Upper lobe of left lung (tissue), 6 donors: ENCODE results near the gene RIMS4. TPM values are rescaled to one million over a fixed set of nuclear protein-coding genes. Genes with fewer than 3 reads are reported as not detected.
A peak's percentile ranks its signal among the peaks of the same experiment; 100 is the strongest.

ENCODE experiments used
- ATAC-seq, 2 donors: fragments of 200-7000 bp; cut with Tn5 transposase; one replicate each; pipeline ENCODE4 v1.9.1; 2022; ENCODE audit warnings: mild to moderate bottlenecking in 2 of 2, moderate library complexity in 2 of 2; ENCODE audit not compliant: low FRiP score in 2 of 2
- DNase-seq, 2 donors: peaks; one replicate each; pipeline ENCODE4 v3.0.0-alpha.2; 2019 to 2020
- H3K27ac ChIP-seq, 4 donors: fragments of 200-600 bp; sonication (generic); one replicate each; pipeline ENCODE4 v1.5.1; 2016 to 2019
- H3K27me3 ChIP-seq, 4 donors: fragments of 200-600 bp; sonication (generic); one replicate each; pipeline ENCODE4 v1.5.1; 2017 to 2019
- H3K36me3 ChIP-seq, 4 donors: fragments of 200-600 bp; sonication (generic); one replicate each; pipeline ENCODE4 v1.5.1; 2016 to 2019
- H3K4me1 ChIP-seq, 4 donors: fragments of 200-600 bp; sonication (generic); one replicate each; pipeline ENCODE4 v1.5.1; 2018 to 2019
- H3K4me3 ChIP-seq, 4 donors: fragments of 200-600 bp; sonication (generic); one replicate each; pipeline ENCODE4 v1.5.1; 2017 to 2019; ENCODE audit warnings: mild to moderate bottlenecking in 2 of 4, moderate library complexity in 1 of 4
- H3K9me3 ChIP-seq, 4 donors: fragments of 200-600 bp; sonication (generic); one replicate each; pipeline ENCODE4 v1.5.1; 2018 to 2019
- EP300 ChIP-seq, 4 donors: sonication (generic); formaldehyde crosslinking; IDR thresholded peaks; one replicate each; pipeline ENCODE4 v1.5.1; 2017; ENCODE audit warnings: antibody characterized with exemption in 4 of 4, control low read depth in 2 of 4
- POLR2A ChIP-seq, 4 donors: fragments of 450-650 bp; IDR thresholded peaks; one replicate each; pipeline ENCODE4 v1.5.1; 2016 to 2017; ENCODE audit warnings: antibody characterized with exemption in 4 of 4, mild to moderate bottlenecking in 2 of 4
- POLR2AphosphoS5 ChIP-seq, 2 donors: sonication (generic); formaldehyde crosslinking; IDR thresholded peaks; one replicate each; pipeline ENCODE4 v1.5.1; 2017; ENCODE audit warnings: antibody characterized with exemption in 2 of 2
- WGBS, 2 donors: methylation state at CpG; one replicate each; pipeline ENCODE4 v1.1.5; 2017 to 2018; 5-methylcytosine and 5-hydroxymethylcytosine counted together
- total RNA-seq, 6 donors: library from RNA; depleted of rRNA in 4 of 6; stranded (reverse); fragments of >200 nt in 4 of 6; gene quantifications; one replicate each; pipeline versions ENCODE4 v1.1.0 to v1.2.1, GENCODE V29; 2016 to 2021
- TF ChIP-seq, protein P1 (sequence below), 6 experiments: fragments of 450-650 bp in 4 of 6; fragments of 200-600 bp in 2 of 6; sonication (generic) in 2 of 6; IDR thresholded peaks; one replicate each; pipeline ENCODE4 v1.5.1; 2016 to 2019; ENCODE audit warnings: antibody characterized with exemption in 6 of 6
- donor health status: DM: no; HTN: no; CAD: no; lungs with moderate emphysema.
- donor health status: DM: no; HTN: yes; CAD: no; lungs with severe emphysema.

Gene RIMS4
- total RNA-seq, 6 donors from 2014 or later, result 1.0 to 2.2 (median 2.1) TPM

DNA sequence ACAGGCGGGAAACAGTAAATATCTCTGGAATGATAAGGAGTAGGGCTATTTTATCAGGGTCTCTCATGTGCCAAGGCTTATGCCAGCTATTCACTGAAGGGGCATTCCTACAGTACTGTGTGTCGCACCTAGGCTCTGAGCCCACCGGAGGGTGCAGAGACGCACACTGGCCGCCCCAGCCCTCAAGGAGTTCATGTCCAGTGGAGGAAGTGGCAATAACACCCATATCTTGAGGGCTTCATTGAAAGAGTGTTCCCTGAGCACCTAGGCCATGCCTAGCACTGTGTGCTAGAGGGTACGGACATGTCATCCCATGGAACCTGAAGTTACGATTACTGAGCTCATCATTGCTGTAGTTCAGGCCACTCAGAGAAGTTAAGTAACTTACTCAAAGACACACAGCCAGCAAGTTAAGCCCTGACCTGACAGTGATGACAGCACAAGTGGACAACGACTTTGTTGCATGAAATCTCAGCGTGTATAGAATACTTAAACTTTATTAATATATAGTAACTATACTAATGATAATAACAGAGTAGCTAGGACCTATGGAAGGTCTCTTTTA is 86.5 kb downstream of the RIMS4 start:
- 92 to 93% methylated on average over 9 of the region's 9 CpGs for WGBS, 2 donors
- Histone ChIP-seq H3K27ac (no peak overlapping the region), H3K9me3 (no peaks in the 10 kb centered on the region), H3K4me3 (no peak overlapping the region), H3K27me3 (no peaks in the 10 kb centered on the region), H3K36me3 (no peaks in the 10 kb centered on the region), H3K4me1 (peaks cover 8 to 28% (median 17%) of the 10 kb centered on the region in 4 donors)
- ATAC-seq (no peak), DNase-seq (no peak)
- TF ChIP-seq POLR2A (IDR thresholded peaks at IDR 0.05) (no peak), EP300 (IDR thresholded peaks at IDR 0.05) (no peak), POLR2AphosphoS5 (IDR thresholded peaks at IDR 0.05) (no peak)
- TF ChIP-seq, protein P1, sequence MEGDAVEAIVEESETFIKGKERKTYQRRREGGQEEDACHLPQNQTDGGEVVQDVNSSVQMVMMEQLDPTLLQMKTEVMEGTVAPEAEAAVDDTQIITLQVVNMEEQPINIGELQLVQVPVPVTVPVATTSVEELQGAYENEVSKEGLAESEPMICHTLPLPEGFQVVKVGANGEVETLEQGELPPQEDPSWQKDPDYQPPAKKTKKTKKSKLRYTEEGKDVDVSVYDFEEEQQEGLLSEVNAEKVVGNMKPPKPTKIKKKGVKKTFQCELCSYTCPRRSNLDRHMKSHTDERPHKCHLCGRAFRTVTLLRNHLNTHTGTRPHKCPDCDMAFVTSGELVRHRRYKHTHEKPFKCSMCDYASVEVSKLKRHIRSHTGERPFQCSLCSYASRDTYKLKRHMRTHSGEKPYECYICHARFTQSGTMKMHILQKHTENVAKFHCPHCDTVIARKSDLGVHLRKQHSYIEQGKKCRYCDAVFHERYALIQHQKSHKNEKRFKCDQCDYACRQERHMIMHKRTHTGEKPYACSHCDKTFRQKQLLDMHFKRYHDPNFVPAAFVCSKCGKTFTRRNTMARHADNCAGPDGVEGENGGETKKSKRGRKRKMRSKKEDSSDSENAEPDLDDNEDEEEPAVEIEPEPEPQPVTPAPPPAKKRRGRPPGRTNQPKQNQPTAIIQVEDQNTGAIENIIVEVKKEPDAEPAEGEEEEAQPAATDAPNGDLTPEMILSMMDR (IDR thresholded peaks at IDR 0.05), result no peak

DNA sequence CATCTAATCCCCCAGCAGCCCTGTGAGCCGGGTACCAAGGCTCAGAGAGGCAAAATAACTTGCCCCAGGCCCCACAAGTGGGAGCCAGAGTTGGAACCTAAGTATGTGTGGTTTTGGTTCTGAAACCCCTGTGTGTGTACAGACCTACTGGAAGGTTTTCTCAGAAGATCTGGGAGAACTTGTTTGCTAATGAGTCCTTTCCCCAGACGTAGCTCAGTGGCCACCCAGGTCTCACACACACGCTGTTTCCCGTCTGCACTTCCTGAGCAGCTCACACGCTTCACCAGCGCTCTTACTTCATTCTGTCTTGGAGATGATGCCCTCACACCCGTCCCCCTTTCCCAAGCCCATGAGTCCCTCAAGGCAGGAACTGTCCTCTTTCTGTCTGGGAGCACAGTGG is 87.0 kb downstream of the RIMS4 start:
- Histone ChIP-seq H3K9me3 (no peaks in the 10 kb centered on the region), H3K36me3 (no peaks in the 10 kb centered on the region), H3K27ac (no peak overlapping the region), H3K27me3 (no peaks in the 10 kb centered on the region), H3K4me1 (peaks cover 8 to 23% (median 15%) of the 10 kb centered on the region in 4 donors), H3K4me3 (no peak overlapping the region)
- DNase-seq (no peak), ATAC-seq (no peak)
- WGBS, 2 donors, result 60 to 64% methylated on average over 7 of the region's 7 CpGs
- no peak for TF ChIP-seq POLR2A (IDR thresholded peaks at IDR 0.05)
- TF ChIP-seq POLR2AphosphoS5 (IDR thresholded peaks at IDR 0.05), result no peak
- TF ChIP-seq, protein P1 (IDR thresholded peaks at IDR 0.05), result no peak
- TF ChIP-seq EP300 (IDR thresholded peaks at IDR 0.05), result no peak

DNA sequence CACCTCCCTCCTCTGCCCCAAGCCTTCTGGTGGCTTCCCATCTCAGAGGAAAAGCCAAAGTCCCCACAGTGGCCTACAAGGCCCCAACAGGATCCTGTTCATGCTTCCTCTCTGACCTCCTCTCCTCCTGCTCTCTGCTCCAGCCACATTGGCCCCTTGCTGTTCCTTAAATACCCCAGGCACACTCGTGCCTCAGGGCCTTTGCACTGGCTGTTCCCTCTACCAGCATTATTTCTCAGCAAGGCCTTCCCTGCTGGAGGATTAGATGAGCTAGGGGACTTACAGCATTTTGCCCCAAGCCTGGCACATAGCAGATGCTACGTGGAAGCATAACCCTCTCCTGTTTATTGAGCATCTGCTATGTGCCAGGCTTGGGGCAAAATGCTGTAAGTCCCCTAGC is 87.4 kb downstream of the RIMS4 start:
- Histone ChIP-seq H3K4me3 (no peak overlapping the region), H3K9me3 (no peaks in the 10 kb centered on the region), H3K4me1 (peaks cover 8 to 20% (median 15%) of the 10 kb centered on the region in 4 donors), H3K27me3 (no peaks in the 10 kb centered on the region), H3K27ac (no peak overlapping the region), H3K36me3 (no peaks in the 10 kb centered on the region)
- no peak for TF ChIP-seq POLR2AphosphoS5 (IDR thresholded peaks at IDR 0.05)
- TF ChIP-seq POLR2A (IDR thresholded peaks at IDR 0.05), result no peak
- no peak for TF ChIP-seq EP300 (IDR thresholded peaks at IDR 0.05)
- TF ChIP-seq, protein P1 (IDR thresholded peaks at IDR 0.05), result no peak
- 88 to 91% methylated on average over 1 to 2 of the region's 2 CpGs for WGBS, 2 donors
- DNase-seq (no peak), ATAC-seq (no peak)

DNA sequence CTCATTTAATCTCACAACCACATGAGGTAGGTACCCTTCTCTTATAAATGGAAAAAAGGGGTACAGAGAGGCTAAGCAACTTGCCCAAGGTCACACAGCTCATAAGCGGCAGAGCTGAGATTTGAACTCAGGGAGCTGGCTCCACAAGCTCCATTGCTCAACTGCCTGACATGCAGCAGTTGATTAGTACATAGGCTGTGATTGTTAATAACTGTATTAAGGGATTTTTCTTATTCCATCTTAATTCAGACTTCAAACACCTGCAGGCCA is 88.6 kb downstream of the RIMS4 start:
- Histone ChIP-seq H3K4me3 (no peak overlapping the region), H3K4me1 (peaks cover 8 to 20% (median 15%) of the 10 kb centered on the region in 4 donors), H3K9me3 (no peaks in the 10 kb centered on the region), H3K36me3 (no peaks in the 10 kb centered on the region), H3K27me3 (no peaks in the 10 kb centered on the region), H3K27ac (peak overlapping the region in 3 of 4 donors; percentile 14 to 35 (median 35))
- no peak for TF ChIP-seq POLR2A (IDR thresholded peaks at IDR 0.05)
- TF ChIP-seq POLR2AphosphoS5 (IDR thresholded peaks at IDR 0.05), result no peak
- TF ChIP-seq EP300 (IDR thresholded peaks at IDR 0.05), result no peak
- TF ChIP-seq, protein P1 (IDR thresholded peaks at IDR 0.05), result no peak
- no peak for ATAC-seq
- WGBS, 2 donors, result 86 to 89% methylated on average over 1 of the region's 1 CpG
- no peak for DNase-seq
